Measurements from ENCODE around the gene CRYL1.

CRYL1 gene

DNA sequence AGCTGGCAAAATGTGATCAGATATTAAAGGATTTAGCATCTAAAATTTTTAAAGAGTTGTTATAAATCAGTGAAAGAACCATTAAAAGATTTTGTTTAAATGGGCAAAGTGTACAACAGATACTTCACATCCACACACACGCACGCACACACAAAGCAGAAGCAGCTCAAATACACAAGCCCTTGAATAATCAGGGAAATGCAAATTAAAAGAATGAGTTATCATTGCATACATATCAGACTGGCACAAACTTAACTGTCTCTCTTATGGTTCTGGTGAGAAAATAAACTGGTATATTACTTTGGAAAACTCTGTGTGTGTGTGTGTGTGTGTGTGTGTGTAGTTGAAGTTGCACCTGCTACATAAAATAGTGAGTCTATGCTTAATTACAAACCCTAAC, 59.3 kb downstream of the CRYL1 start:
- TF ChIP-seq, protein P1, sequence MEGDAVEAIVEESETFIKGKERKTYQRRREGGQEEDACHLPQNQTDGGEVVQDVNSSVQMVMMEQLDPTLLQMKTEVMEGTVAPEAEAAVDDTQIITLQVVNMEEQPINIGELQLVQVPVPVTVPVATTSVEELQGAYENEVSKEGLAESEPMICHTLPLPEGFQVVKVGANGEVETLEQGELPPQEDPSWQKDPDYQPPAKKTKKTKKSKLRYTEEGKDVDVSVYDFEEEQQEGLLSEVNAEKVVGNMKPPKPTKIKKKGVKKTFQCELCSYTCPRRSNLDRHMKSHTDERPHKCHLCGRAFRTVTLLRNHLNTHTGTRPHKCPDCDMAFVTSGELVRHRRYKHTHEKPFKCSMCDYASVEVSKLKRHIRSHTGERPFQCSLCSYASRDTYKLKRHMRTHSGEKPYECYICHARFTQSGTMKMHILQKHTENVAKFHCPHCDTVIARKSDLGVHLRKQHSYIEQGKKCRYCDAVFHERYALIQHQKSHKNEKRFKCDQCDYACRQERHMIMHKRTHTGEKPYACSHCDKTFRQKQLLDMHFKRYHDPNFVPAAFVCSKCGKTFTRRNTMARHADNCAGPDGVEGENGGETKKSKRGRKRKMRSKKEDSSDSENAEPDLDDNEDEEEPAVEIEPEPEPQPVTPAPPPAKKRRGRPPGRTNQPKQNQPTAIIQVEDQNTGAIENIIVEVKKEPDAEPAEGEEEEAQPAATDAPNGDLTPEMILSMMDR (IDR thresholded peaks at IDR 0.05; ENCODE audit: low read depth, low read length) = no peak
- TF ChIP-seq, protein P2, sequence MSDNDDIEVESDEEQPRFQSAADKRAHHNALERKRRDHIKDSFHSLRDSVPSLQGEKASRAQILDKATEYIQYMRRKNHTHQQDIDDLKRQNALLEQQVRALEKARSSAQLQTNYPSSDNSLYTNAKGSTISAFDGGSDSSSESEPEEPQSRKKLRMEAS (IDR thresholded peaks at IDR 0.05; ENCODE audit: low read depth, low read length) = no peak
- TF ChIP-seq MYC (IDR thresholded peaks at IDR 0.05; ENCODE audit: low read depth, low read length) = no peak
- TF ChIP-seq POLR2A (IDR thresholded peaks at IDR 0.05; ENCODE audit: extremely low read depth, insufficient read length) = no peak
- H3K4me3 ChIP-seq (ENCODE audit: low read depth, low read length) = no peak overlapping the region
- DNase-seq (ENCODE audit: low read depth) = no peak

DNA sequence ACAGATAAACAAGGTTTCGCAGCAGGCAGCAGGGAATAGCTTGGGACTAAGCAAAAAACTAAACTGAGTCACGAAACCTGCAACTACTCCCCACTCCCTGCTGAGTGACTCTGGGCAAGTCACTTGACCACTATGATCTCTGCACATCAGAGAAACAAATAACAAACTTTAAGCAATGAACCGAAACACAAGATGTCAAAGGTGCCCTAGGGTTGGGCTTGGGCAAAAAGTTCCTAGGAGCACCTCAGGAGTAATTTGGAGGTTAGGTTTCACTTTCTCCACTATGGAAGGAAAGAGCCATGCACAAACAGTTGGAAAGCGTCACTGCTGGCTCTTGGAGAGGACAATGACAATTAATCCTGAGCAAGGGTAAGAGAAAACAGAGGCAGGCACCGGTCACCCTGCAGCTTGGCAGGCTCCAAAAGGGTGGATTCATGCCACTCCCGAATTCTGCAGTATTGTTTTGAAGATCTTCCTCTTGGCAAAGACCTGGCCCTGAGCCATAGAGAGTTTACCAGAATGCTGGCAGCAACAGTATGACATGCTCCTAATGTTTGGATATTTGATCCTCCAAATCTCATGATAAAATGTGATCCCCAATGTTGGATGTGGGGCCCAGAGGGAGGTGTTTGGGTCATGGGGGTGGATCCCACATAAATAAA, 60.3 kb downstream of the CRYL1 start:
- no peak for DNase-seq (ENCODE audit: low read depth)

DNA sequence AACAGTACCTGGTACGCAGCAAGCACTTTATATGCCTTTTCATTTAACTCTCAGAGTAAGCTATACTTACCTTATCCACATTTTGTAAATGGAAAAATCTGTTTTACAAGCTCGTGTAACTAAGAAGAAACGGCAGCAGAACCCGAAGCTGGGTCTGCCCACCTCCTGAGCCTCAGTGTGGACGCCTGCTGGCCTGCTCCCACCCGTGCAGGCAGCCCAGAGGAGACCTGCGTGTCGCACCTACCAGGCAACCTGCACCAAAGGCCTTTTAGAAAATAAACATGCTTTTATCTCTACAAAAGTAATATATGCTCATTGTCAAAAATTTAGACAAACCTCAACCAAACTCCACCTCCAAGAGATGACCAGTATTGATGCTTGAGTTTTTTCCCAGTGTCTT, 62.7 kb downstream of the CRYL1 start:
- TF ChIP-seq MYC (IDR thresholded peaks at IDR 0.05; ENCODE audit: low read depth, low read length) (no peak), POLR2A (IDR thresholded peaks at IDR 0.05; ENCODE audit: extremely low read depth, insufficient read length) (no peak)
- TF ChIP-seq, protein P2 (IDR thresholded peaks at IDR 0.05; ENCODE audit: low read depth, low read length) = no peak
- TF ChIP-seq, protein P1 (IDR thresholded peaks at IDR 0.05; ENCODE audit: low read depth, low read length) = no peak
- H3K4me3 ChIP-seq (ENCODE audit: low read depth, low read length) = no peak overlapping the region
- no peak for DNase-seq (ENCODE audit: low read depth)

More for the DNA sequence above, 60.3 kb downstream of the CRYL1 start:
- TF ChIP-seq, protein P1 (IDR thresholded peaks at IDR 0.05; ENCODE audit: low read depth, low read length) = no peak
- TF ChIP-seq POLR2A (IDR thresholded peaks at IDR 0.05; ENCODE audit: extremely low read depth, insufficient read length) (no peak), MYC (IDR thresholded peaks at IDR 0.05; ENCODE audit: low read depth, low read length) (no peak)
- TF ChIP-seq, protein P2 (IDR thresholded peaks at IDR 0.05; ENCODE audit: low read depth, low read length) = no peak
- H3K4me3 ChIP-seq (ENCODE audit: low read depth, low read length) = no peak overlapping the region

DNA sequence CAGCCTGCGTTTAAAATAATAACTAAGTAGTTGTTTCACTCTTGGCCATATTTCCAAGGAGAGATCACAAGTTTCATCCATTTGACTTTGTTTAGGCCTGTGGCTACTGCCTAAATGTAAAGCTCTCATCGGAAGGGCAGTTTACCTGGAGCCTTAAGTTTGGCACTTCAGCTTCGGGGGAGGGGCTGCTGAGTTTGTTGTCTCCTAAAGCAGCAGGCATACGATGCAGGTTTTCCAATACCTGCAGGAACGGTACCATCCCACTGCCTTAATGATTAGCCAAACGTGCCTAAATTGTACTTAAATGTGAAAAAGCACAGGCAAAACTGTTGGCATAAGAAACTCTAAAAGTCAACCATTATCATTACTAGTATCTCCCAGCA, 63.1 kb downstream of the CRYL1 start:
- H3K4me3 ChIP-seq (ENCODE audit: low read depth, low read length) = no peak overlapping the region
- TF ChIP-seq POLR2A (IDR thresholded peaks at IDR 0.05; ENCODE audit: extremely low read depth, insufficient read length) (no peak), MYC (IDR thresholded peaks at IDR 0.05; ENCODE audit: low read depth, low read length) (no peak)
- TF ChIP-seq, protein P2 (IDR thresholded peaks at IDR 0.05; ENCODE audit: low read depth, low read length) = no peak
- TF ChIP-seq, protein P1 (IDR thresholded peaks at IDR 0.05; ENCODE audit: low read depth, low read length) = no peak
- DNase-seq (ENCODE audit: low read depth) = no peak

DNA sequence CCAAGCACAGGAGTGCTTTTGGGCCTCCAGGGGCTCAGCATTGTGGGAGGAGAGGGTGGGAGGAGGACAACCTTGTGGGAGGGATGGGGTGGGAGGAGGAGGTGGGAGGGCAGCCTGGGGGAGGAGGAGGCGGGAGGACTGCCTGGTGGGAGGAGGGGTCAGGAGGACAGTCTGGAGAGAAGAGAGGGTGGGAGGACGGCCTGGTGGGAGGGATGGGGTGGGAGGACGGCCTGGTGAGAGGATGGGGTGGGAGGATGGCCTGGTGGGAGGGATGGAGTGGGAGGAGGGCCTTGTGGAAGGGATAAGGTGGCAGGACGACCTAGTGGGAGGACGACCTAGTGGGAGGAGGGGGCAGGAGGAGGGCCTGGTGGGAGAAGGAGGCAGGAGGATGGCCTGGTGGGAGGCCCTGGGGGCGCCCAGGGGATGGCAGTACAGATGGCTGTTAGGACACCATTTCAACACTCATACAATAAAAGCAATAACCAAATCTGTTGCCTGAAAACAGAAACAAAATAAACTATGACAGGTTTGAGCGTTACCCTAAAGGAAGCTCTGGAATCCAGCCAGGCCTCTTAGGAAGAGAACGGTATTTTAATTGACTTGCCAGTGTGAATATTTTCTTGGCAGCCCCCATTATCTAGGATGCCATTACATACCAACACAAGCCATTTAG, 63.7 kb downstream of the CRYL1 start:
- DNase-seq (ENCODE audit: low read depth) = peak; percentile 16
- TF ChIP-seq, protein P2 (IDR thresholded peaks at IDR 0.05; ENCODE audit: low read depth, low read length) = no peak
- TF ChIP-seq MYC (IDR thresholded peaks at IDR 0.05; ENCODE audit: low read depth, low read length) (no peak), POLR2A (IDR thresholded peaks at IDR 0.05; ENCODE audit: extremely low read depth, insufficient read length) (no peak)
- TF ChIP-seq, protein P1 (IDR thresholded peaks at IDR 0.05; ENCODE audit: low read depth, low read length) = no peak
- no peak overlapping the region for H3K4me3 ChIP-seq (ENCODE audit: low read depth, low read length)

Measured in NB4 (cell line).